SIG-M5 (cell line): ENCODE results near the gene PPP5C.
"Not testable (repeated sequence)": the region's sequence is repeated elsewhere in the genome, so short reads cannot be mapped to it uniquely, and the experiment has no call there.

Source experiments
- DNase-seq: peaks from one replicate; lab custom pipeline; 2025; lab: John Stamatoyannopoulos, UW

The PPP5C gene

GRCh38 chr19:46366620-46367292 lies 19.9 kb downstream of the PPP5C start:
- DNase-seq: no peak

GRCh38 chr19:46367426-46367825 lies 20.5 kb downstream of the PPP5C start:
- DNase-seq: no peak

GRCh38 chr19:46368116-46368515 lies 21.2 kb downstream of the PPP5C start:
- no peak for DNase-seq

GRCh38 chr19:46369817-46370216 lies 22.9 kb downstream of the PPP5C start:
- no peak for DNase-seq

GRCh38 chr19:46371371-46371901 lies 24.5 kb downstream of the PPP5C start:
- DNase-seq: no peak

- DNase-seq: no peak
Measured at GRCh38 chr19:46372901-46373490, 26.1 kb downstream of the PPP5C start.

GRCh38 chr19:46373491-46374359 lies 26.8 kb downstream of the PPP5C start:
- DNase-seq: no peak

- no peak for DNase-seq
Measured at GRCh38 chr19:46374536-46375475, 27.9 kb downstream of the PPP5C start.

- not testable (repeated sequence) for DNase-seq
Measured at GRCh38 chr19:46375476-46376067, 28.7 kb downstream of the PPP5C start.

- no peak for DNase-seq
Measured at GRCh38 chr19:46376241-46377153, 29.6 kb downstream of the PPP5C start.

- DNase-seq: no peak
Measured at GRCh38 chr19:46378268-46378667, 31.4 kb downstream of the PPP5C start.

GRCh38 chr19:46380690-46381089 lies 33.8 kb downstream of the PPP5C start:
- DNase-seq: no peak

- no peak for DNase-seq
Measured at GRCh38 chr19:46381346-46381745, 34.5 kb downstream of the PPP5C start.

GRCh38 chr19:46381756-46382345 lies 35.0 kb downstream of the PPP5C start:
- no peak for DNase-seq

- DNase-seq: no peak
Measured at GRCh38 chr19:46383171-46383815, 36.4 kb downstream of the PPP5C start.

- DNase-seq: no peak
Measured at GRCh38 chr19:46383846-46384245, 37.0 kb downstream of the PPP5C start.

GRCh38 chr19:46384396-46384795 lies 37.5 kb downstream of the PPP5C start:
- DNase-seq: no peak

GRCh38 chr19:46385636-46386035 lies 38.7 kb downstream of the PPP5C start:
- DNase-seq: no peak

GRCh38 chr19:46386151-46386550 lies 39.3 kb downstream of the PPP5C start:
- DNase-seq: no peak
